Inflammatory macrophage treated with lipopolysaccharide for 1 hour (primary cell): ENCODE data around the gene TOMM20.
"Not testable (repeated sequence)": the region's sequence is repeated elsewhere in the genome, so short reads cannot be mapped to it uniquely, and the experiment has no call there.

Source experiments
- DNase-seq, 2 donors: peaks; one replicate each; pipeline ENCODE4 v3.0.0-alpha.2; 2020 to 2022

The TOMM20 gene

GRCh38 chr1:235077571-235078479 is 50.8 kb downstream of the TOMM20 start:
- DNase-seq: peak; percentile 77 to 90

- DNase-seq: no peak
Observed at GRCh38 chr1:235077163-235077540, 51.5 kb downstream of the TOMM20 start.

- DNase-seq: no peak
Observed at GRCh38 chr1:235076504-235077162, 52.0 kb downstream of the TOMM20 start.

- no peak for DNase-seq
Observed at GRCh38 chr1:235075777-235076308, 52.8 kb downstream of the TOMM20 start.

- DNase-seq: peak; percentile 90 to 99
Observed at GRCh38 chr1:235075048-235075776, 53.4 kb downstream of the TOMM20 start.

- DNase-seq: peak; percentile 63 to 92
Observed at GRCh38 chr1:235074523-235075047, 54.1 kb downstream of the TOMM20 start.

- DNase-seq: no peak
Observed at GRCh38 chr1:235073968-235074522, 54.6 kb downstream of the TOMM20 start.

- peak; percentile 73 to 97 for DNase-seq
Observed at GRCh38 chr1:235073331-235073967, 55.2 kb downstream of the TOMM20 start.

- not testable (repeated sequence) for DNase-seq
Observed at GRCh38 chr1:235072577-235072976, 56.1 kb downstream of the TOMM20 start.

- no peak for DNase-seq
Observed at GRCh38 chr1:235072096-235072495, 56.5 kb downstream of the TOMM20 start.

- no peak for DNase-seq
Observed at GRCh38 chr1:235070819-235071218, 57.8 kb downstream of the TOMM20 start.

- no peak for DNase-seq
Observed at GRCh38 chr1:235069577-235070563, 58.8 kb downstream of the TOMM20 start.

GRCh38 chr1:235069176-235069575 is 59.5 kb downstream of the TOMM20 start:
- no peak for DNase-seq

GRCh38 chr1:235068158-235069121 is 60.2 kb downstream of the TOMM20 start:
- DNase-seq: peak in 1 of 2 donors; percentile 60

GRCh38 chr1:235067396-235068157 is 61.1 kb downstream of the TOMM20 start:
- DNase-seq: peak; percentile 71 to 95

GRCh38 chr1:235063068-235063765 is 65.4 kb downstream of the TOMM20 start:
- peak in 1 of 2 donors; percentile 19 for DNase-seq

GRCh38 chr1:235060607-235061470 is 67.8 kb downstream of the TOMM20 start:
- peak in 1 of 2 donors; percentile 29 for DNase-seq
